Mesenchymal stem cell (in vitro differentiated cells and primary cell): ENCODE measurements around the gene CLTCL1.
A peak's percentile ranks its signal among the peaks of the same experiment; 100 is the strongest.

Experiments used
- DNase-seq: peaks from one replicate; pipeline ENCODE4 v3.0.0-alpha.2; 2013
- H2AFZ ChIP-seq: one replicate; pipeline ENCODE4 v1.6.1; 2013; ENCODE audit warnings: low read depth, mild to moderate bottlenecking, control low read depth, inconsistent platforms, low read length, moderate library complexity
- H2AK5ac ChIP-seq: 2 replicates; pipeline ENCODE4 v1.6.1; 2013; ENCODE audit warnings: low read length, moderate library complexity, mild to moderate bottlenecking, inconsistent platforms; ENCODE audit not compliant: severe bottlenecking
- H2BK120ac ChIP-seq: one replicate; pipeline ENCODE4 v1.6.1; 2013; ENCODE audit warnings: low read depth, mild to moderate bottlenecking, inconsistent platforms, low read length, moderate library complexity
- H2BK12ac ChIP-seq, 2 experiments: one replicate each; pipeline ENCODE4 v1.6.1; 2013; ENCODE audit warnings: inconsistent platforms in 2 of 2, low read length in 2 of 2, mild to moderate bottlenecking in 2 of 2, moderate library complexity in 2 of 2, control low read depth in 1 of 2
- H2BK15ac ChIP-seq: one replicate; pipeline ENCODE4 v1.6.1; 2013; ENCODE audit warnings: mild to moderate bottlenecking, low read depth, inconsistent platforms; ENCODE audit not compliant: poor library complexity, severe bottlenecking
- H2BK5ac ChIP-seq: 2 replicates; pipeline ENCODE4 v1.6.1; 2013; ENCODE audit warnings: low read depth, mild to moderate bottlenecking, low read length, control low read depth, inconsistent platforms; ENCODE audit not compliant: poor library complexity, severe bottlenecking
- H3K14ac ChIP-seq, 2 experiments: one replicate each; pipeline ENCODE4 v1.6.1; 2013; ENCODE audit warnings: inconsistent platforms in 2 of 2, low read length in 2 of 2, control low read depth in 1 of 2, mild to moderate bottlenecking in 1 of 2, moderate library complexity in 1 of 2
- H3K18ac ChIP-seq, 2 experiments: one replicate each; pipeline ENCODE4 v1.6.1; 2013; ENCODE audit warnings: inconsistent platforms in 2 of 2, low read length in 2 of 2, control low read depth in 1 of 2, low read depth in 1 of 2, mild to moderate bottlenecking in 1 of 2
- H3K23ac ChIP-seq, 2 experiments: one replicate each; pipeline ENCODE4 v1.6.1; 2013; ENCODE audit warnings: inconsistent platforms in 2 of 2, low read length in 2 of 2, mild to moderate bottlenecking in 2 of 2, moderate library complexity in 2 of 2, control low read depth in 1 of 2
- H3K27ac ChIP-seq: 2 replicates; pipeline ENCODE4 v1.5.1; 2013; ENCODE audit warnings: mild to moderate bottlenecking, moderate library complexity, low read length, control low read depth, inconsistent platforms; ENCODE audit not compliant: poor library complexity, severe bottlenecking
- H3K27me3 ChIP-seq, 2 experiments: 2 replicates each; pipeline versions ENCODE4 v1.6.1 to v1.7.0; 2013; ENCODE audit warnings: low read length in 2 of 2, mild to moderate bottlenecking in 2 of 2, moderate library complexity in 2 of 2, control low read depth in 1 of 2, inconsistent platforms in 1 of 2; ENCODE audit not compliant: control insufficient read depth in 1 of 2, insufficient read depth in 1 of 2
- H3K36me3 ChIP-seq, 2 experiments: 2 replicates each; pipeline versions ENCODE4 v1.6.1 to v1.7.0; 2013; ENCODE audit warnings: low read length in 2 of 2, control low read depth in 1 of 2, inconsistent platforms in 1 of 2, low read depth in 1 of 2, mild to moderate bottlenecking in 1 of 2; ENCODE audit not compliant: insufficient read depth in 2 of 2, control insufficient read depth in 1 of 2
- H3K4ac ChIP-seq, 2 experiments: one replicate each; pipeline ENCODE4 v1.6.1; 2013; ENCODE audit warnings: inconsistent platforms in 2 of 2, low read length in 2 of 2, mild to moderate bottlenecking in 2 of 2, moderate library complexity in 2 of 2, control low read depth in 1 of 2, low read depth in 1 of 2
- H3K4me1 ChIP-seq: 2 replicates; pipeline ENCODE4 v1.6.1; 2013; ENCODE audit warnings: low read depth, low read length, control low read depth; ENCODE audit not compliant: control insufficient read depth, insufficient read depth
- H3K4me2 ChIP-seq: 2 replicates; pipeline ENCODE4 v1.6.1; 2013; ENCODE audit warnings: low read length, mild to moderate bottlenecking, inconsistent platforms; ENCODE audit not compliant: poor library complexity, severe bottlenecking
- H3K4me3 ChIP-seq, 2 experiments: 2 replicates each; pipeline versions ENCODE4 v1.5.1 to v1.7.0; 2013; ENCODE audit warnings: low read length in 2 of 2, mild to moderate bottlenecking in 2 of 2, control low read depth in 1 of 2, low read depth in 1 of 2; ENCODE audit not compliant: insufficient read depth in 1 of 2
- H3K79me1 ChIP-seq: replicated peaks from 2 replicates; pipeline ENCODE4 v1.6.1; 2013; ENCODE audit warnings: mild to moderate bottlenecking, control low read depth, low read length, inconsistent platforms; ENCODE audit not compliant: poor library complexity, severe bottlenecking
- H3K9ac ChIP-seq: 2 replicates; pipeline ENCODE4 v1.7.0; 2013; ENCODE audit warnings: mild to moderate bottlenecking, low read length, moderate library complexity
- H3K9me3 ChIP-seq: 2 replicates; pipeline ENCODE4 v1.7.0; 2013; ENCODE audit warnings: mild to moderate bottlenecking, low read length; ENCODE audit not compliant: control insufficient read depth
- H4K8ac ChIP-seq: one replicate; pipeline ENCODE4 v1.6.1; 2013; ENCODE audit warnings: inconsistent platforms, mild to moderate bottlenecking, low read length, moderate library complexity
- H4K91ac ChIP-seq: one replicate; pipeline ENCODE4 v1.6.1; 2013; ENCODE audit warnings: mild to moderate bottlenecking, low read length, inconsistent platforms
- WGBS: methylation state at CpG from one replicate; pipeline ENCODE4 v1.1.7; 2013; ENCODE audit warnings: mixed read lengths; 5-methylcytosine and 5-hydroxymethylcytosine counted together

CLTCL1 gene

DNA sequence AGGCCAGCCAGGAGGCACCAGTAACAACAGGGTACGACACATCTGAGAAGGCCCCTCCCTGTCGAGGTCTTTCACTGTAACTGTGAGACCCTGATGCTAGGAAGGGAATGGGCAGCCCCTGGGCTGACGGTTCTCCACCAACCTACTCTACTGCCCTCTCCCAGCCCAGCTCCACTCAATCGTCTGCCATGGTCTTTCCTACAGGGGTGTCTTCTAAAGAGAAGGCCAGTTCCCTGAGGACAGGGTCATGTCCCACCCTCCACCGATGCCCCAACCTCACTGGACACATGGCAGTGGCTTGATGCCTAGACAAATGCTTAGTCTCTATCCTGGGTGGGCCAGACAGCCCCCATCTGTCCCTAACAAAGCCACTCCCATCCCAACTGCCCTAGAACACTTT is 67.0 kb downstream of the CLTCL1 start:
- Histone ChIP-seq H3K9ac (no peak overlapping the region), H2BK120ac (no peak overlapping the region), H2AK5ac (no peak overlapping the region), H3K27me3 (no peaks in the 10 kb centered on the region), H3K9me3 (no peaks in the 10 kb centered on the region), H3K18ac (no peak overlapping the region), H4K8ac (no peak overlapping the region), H4K91ac (no peak overlapping the region), H3K36me3 (peaks cover 68 to 76% of the 10 kb centered on the region in 2 experiments), H3K4me3 (no peak overlapping the region), H2BK5ac (no peak overlapping the region), H3K14ac (no peak overlapping the region), H3K79me1 (no peaks in the 10 kb centered on the region), H2BK12ac (no peak overlapping the region), H3K4me1 (no peaks in the 10 kb centered on the region), H3K4ac (no peak overlapping the region), H2AFZ (no peak overlapping the region), H3K23ac (no peak overlapping the region), H3K27ac (no peak overlapping the region), H3K4me2 (no peak overlapping the region), H2BK15ac (no peak overlapping the region)
- WGBS: 92% methylated on average over 5 of the region's 5 CpGs
- no peak for DNase-seq

- Histone ChIP-seq H4K91ac (no peak overlapping the region), H2BK15ac (no peak overlapping the region), H3K18ac (no peak overlapping the region), H3K4me2 (no peak overlapping the region), H3K79me1 (no peaks in the 10 kb centered on the region), H2BK12ac (no peak overlapping the region), H3K14ac (no peak overlapping the region), H2BK120ac (no peak overlapping the region), H3K27ac (no peak overlapping the region), H3K27me3 (no peaks in the 10 kb centered on the region), H2AFZ (no peak overlapping the region), H3K9me3 (no peaks in the 10 kb centered on the region), H2BK5ac (no peak overlapping the region), H3K23ac (no peak overlapping the region), H3K9ac (no peak overlapping the region), H3K4ac (no peak overlapping the region), H4K8ac (no peak overlapping the region), H2AK5ac (no peak overlapping the region), H3K36me3 (peaks cover 67 to 70% of the 10 kb centered on the region in 2 experiments), H3K4me3 (no peak overlapping the region), H3K4me1 (no peaks in the 10 kb centered on the region)
- DNase-seq: no peak
- WGBS: 77% methylated on average over 6 of the region's 6 CpGs
These were observed 67.9 kb downstream of the CLTCL1 start for GRCh38 chr22:19223617-19224016.

DNA sequence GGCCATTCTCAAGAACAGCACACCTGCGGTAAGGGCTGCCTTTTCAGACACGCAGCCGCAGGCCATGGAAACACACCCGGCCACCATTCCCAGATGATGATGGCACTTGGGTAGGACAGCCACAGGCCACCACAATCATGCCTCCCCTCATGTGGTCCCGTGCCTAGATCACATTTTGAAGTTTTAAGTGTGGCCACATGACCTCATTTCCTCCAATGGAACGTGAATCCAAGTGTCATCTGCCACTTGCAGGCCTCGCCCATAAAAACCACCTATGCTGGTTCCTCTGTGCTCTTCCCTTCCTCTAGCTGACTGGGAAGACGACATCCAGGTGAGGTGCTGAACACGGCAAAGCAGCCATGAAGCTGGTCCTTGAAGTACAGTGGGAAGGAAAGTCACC is 68.4 kb downstream of the CLTCL1 start:
- H3K23ac ChIP-seq: no peak overlapping the region
- WGBS: 89% methylated on average over 9 of the region's 9 CpGs
- peaks cover 2% of the 10 kb centered on the region for H3K4me1 ChIP-seq
- no peak overlapping the region for H3K18ac ChIP-seq
- no peak overlapping the region for H3K14ac ChIP-seq
- H4K8ac ChIP-seq: no peak overlapping the region
- H2BK15ac ChIP-seq: no peak overlapping the region
- no peak overlapping the region for H3K27ac ChIP-seq
- no peak overlapping the region for H2AK5ac ChIP-seq
- H3K79me1 ChIP-seq: no peaks in the 10 kb centered on the region
- H3K4ac ChIP-seq: no peak overlapping the region
- no peaks in the 10 kb centered on the region for H3K9me3 ChIP-seq
- H3K36me3 ChIP-seq: peaks cover 62 to 68% of the 10 kb centered on the region in 2 experiments
- no peak overlapping the region for H3K9ac ChIP-seq
- H4K91ac ChIP-seq: no peak overlapping the region
- no peak overlapping the region for H2BK5ac ChIP-seq
- H2BK12ac ChIP-seq: no peak overlapping the region
- no peak overlapping the region for H2BK120ac ChIP-seq
- no peak overlapping the region for H3K4me2 ChIP-seq
- no peak for DNase-seq
- H3K4me3 ChIP-seq: no peak overlapping the region
- no peaks in the 10 kb centered on the region for H3K27me3 ChIP-seq
- H2AFZ ChIP-seq: no peak overlapping the region

DNA sequence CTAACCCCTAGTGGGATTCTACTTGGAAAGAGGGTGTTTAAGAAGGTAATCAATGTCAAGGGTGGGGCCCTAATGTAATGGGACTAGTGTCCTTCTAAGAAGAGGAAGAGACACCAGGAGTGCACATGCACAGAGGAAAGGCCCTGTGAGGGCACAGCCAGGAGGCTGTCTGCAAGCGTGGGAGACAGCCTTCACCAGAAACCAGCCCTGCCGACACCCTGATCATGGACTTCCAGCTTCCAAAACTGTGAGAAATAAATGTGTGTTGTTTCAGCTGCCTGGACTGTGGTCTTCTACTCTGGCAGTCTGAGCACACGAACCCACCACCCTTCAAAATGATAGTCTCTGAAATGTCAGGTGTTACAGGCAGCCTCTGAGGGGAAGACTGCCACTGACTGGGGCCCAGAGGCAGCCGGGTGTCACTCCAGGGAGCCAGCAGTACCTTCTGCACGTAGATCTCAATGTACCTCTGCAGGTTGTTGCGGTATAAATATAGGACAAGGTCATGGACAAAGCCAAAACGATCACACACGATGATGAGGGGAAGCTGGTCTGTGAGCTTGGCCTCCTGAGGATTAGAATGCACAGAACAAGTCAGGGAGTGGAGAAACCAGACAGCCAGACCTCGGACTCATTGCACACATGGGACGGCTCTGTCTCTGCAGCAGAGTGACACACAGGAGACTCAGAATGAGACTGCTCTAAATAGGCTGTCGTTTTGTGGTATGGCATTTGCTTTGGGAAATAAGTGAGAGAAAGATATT is 69.1 kb downstream of the CLTCL1 start:
- no peak overlapping the region for H3K4me3 ChIP-seq
- no peak overlapping the region for H2BK12ac ChIP-seq
- H3K4me2 ChIP-seq: no peak overlapping the region
- no peak overlapping the region for H3K14ac ChIP-seq
- no peak overlapping the region for H4K91ac ChIP-seq
- no peak overlapping the region for H2AK5ac ChIP-seq
- no peak for DNase-seq
- no peaks in the 10 kb centered on the region for H3K9me3 ChIP-seq
- WGBS: 93% methylated on average over 10 of the region's 11 CpGs
- H3K79me1 ChIP-seq: no peaks in the 10 kb centered on the region
- no peak overlapping the region for H4K8ac ChIP-seq
- H2BK120ac ChIP-seq: no peak overlapping the region
- H3K27me3 ChIP-seq: no peaks in the 10 kb centered on the region
- no peak overlapping the region for H3K18ac ChIP-seq
- H3K27ac ChIP-seq: no peak overlapping the region
- peak overlapping the region in 1 of 2 experiments; percentile 9 for H3K23ac ChIP-seq
- peaks cover 2% of the 10 kb centered on the region for H3K4me1 ChIP-seq
- no peak overlapping the region for H2BK15ac ChIP-seq
- H3K4ac ChIP-seq: no peak overlapping the region
- H2AFZ ChIP-seq: no peak overlapping the region
- H3K36me3 ChIP-seq: peaks cover 57 to 61% of the 10 kb centered on the region in 2 experiments
- no peak overlapping the region for H2BK5ac ChIP-seq
- H3K9ac ChIP-seq: no peak overlapping the region
